ENCODE results near the gene P2RY12. TPM values are rescaled to one million over a fixed set of nuclear protein-coding genes. Genes with fewer than 3 reads are reported as not detected.
A peak's percentile ranks its signal among the peaks of the same experiment; 100 is the strongest.
"Not testable (repeated sequence)": the region's sequence is repeated elsewhere in the genome, so short reads cannot be mapped to it uniquely, and the experiment has no call there.

The P2RY12 gene
- total RNA-seq, 1 donor from 2014 or later: 8.9 TPM

- DNase-seq (ENCODE audit: low spot score): no peak
Measured at GRCh38 chr3:151393146-151393830, 8.7 kb upstream of the P2RY12 start.

DNA sequence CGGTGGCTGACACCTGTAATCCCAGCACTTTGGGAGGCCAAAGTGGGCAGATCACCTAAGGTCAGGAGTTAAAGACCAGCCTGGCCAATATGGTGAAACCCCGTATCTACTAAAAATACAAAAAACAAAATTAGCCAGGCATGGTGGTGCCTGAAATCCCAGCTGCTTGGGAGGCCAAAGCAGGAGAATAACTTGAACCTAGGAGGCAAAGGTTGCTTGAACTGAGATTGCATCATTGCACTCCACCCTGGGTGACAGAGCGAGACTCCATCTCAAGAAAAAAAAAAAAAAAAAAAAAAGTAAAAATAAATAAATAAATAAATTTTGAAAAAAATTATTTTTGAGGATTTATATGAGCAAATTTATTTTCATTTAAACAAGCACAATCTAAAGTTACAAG is 7.6 kb upstream of the P2RY12 start:
- not testable (repeated sequence) for DNase-seq (ENCODE audit: low spot score)

GRCh38 chr3:151391720-151392119 is 7.2 kb upstream of the P2RY12 start:
- no peak for DNase-seq (ENCODE audit: low spot score)

DNA sequence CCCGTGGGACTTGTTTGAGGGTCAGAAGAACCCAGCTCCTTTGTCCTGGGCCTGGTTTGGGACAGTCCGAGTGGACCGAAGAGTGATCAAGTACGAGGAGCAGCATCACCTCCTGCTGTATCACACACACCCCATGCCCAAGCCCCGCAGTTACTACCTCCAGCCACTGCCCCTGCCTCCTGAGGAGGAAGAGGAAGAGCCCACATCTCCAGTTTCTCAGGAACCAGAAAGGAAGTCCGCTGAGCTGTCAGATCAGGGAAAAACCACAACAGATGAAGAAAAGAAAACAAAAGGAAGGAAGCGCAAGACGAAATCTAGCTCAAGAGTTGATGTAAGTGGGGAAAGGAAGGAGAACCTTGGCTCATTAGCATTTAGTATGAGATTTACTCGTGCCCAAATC is 3.3 kb upstream of the P2RY12 start:
- DNase-seq (ENCODE audit: low spot score): no peak

DNA sequence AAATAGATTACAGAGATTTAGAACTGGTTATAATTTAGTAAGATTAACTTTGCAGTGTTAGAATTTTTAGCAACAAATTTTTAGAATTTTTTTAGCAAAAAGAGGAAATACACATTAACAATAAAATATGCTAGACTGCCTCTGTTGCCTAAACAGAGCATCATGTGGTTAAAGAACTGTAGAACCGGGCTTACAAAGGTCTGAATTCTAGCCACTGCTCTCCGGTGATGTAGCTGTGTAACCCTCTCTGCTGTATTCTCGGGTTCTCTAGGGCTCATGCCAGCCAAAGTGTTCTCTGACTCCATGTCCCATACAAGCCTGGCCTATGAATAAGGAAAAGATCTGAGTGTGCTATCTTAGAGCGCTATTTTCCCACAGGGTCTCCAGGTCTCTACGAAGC is 2.9 kb upstream of the P2RY12 start:
- no peak for DNase-seq (ENCODE audit: low spot score)

DNA sequence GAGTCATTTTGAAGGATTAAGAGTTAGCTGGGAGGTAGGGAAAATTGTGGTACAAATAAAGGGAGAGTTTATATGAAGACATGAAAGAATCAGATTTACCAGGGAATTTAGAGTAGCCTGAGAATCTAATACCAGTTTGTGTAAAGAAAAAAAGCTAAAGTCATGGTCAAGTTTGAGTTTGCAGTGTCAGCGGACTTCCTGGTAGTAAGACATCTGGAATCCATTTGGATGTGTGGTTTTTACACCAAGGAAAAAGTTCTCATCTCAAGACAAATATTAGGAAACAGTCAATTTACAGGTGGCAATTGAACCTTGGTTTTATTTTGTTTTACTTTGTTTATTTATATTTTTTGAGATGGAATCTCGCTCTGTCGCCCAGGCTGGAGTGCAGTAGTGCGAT is 1.5 kb upstream of the P2RY12 start:
- no peak for DNase-seq (ENCODE audit: low spot score)

- no peak for DNase-seq (ENCODE audit: low spot score)
Measured at GRCh38 chr3:151383956-151384355, 597 bp downstream of the P2RY12 start.

DNA sequence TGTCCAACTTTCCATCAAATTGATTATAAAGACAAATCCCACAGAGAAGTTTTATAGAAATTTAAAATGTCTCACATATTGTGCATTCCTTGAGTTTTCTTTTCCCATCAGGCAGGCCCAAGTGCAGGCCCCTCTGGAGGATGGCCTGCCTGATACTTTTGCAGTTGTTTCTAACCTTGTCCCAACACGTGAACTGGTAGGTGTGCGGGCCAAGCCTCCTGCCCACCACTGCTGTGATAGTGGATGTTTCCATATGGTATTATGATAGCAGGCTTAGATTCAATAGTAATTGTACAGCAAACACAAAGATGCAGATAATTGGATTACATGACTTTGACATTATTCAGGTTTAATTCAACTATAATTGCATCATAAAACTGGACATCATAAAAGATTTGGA is 1.4 kb downstream of the P2RY12 start:
- DNase-seq (ENCODE audit: low spot score): no peak

- peak; percentile 20 for DNase-seq (ENCODE audit: low spot score)
Measured at GRCh38 chr3:151382671-151383070, 1.9 kb downstream of the P2RY12 start.

DNA sequence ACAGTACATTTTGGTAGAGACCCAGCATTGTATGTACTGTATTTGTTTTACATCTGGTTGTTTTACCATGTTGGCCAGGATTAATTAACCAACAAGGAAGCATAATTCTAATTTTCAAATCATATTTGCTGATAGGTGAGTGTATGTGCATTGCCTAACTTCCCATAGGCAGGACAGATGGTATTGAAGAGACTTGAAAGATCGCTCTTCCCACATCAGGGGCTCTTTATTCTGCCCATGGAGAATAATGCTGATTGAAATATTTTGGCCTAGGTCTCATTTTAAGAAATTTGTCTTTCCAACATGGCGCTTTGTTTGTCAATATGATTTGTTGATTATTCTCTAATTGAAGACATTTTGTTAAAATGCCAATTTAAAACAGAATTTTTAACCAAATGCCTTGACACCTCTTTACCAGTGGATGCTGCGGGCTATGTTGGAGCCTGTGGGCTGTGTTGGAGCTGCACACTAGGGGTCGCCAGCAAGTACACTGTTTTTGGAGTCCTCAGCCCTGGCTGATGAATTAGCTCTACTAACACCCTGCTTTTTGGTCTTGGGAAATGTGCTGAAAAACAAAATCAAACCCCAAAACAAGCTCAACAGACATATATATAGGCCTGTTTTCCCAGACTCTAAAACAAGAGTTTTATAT is 5.3 kb downstream of the P2RY12 start:
- DNase-seq (ENCODE audit: low spot score): no peak

DNA sequence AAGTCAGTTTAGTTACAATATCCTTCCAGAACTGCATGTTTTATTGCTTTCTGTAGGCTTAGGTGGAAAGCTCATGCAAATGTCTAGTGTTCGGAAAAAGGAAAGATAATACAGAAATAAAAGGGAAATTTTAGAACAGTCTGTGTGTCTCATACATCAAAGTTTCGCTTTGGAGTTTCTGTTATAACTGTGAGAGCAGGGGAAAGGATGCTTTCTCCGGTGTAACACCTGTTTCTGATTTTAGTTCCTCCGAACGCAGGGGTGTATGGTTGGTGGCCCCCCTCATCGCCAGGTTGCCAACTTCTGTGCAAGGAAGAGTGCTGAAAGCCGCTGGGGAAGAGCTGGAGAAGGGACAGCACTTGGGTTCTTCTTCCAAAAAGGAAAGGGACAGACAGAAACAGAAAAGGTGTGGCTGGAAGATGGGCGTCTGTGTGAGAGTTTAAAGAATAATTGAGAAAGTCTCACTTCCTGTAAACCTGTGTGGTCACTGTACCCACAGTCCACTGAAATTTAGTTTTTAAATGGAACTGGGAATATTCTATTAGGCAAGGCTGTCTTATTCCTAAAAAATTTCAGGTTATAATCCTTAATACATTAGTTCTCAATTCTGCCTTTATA is 6.7 kb downstream of the P2RY12 start:
- DNase-seq (ENCODE audit: low spot score): no peak

DNA sequence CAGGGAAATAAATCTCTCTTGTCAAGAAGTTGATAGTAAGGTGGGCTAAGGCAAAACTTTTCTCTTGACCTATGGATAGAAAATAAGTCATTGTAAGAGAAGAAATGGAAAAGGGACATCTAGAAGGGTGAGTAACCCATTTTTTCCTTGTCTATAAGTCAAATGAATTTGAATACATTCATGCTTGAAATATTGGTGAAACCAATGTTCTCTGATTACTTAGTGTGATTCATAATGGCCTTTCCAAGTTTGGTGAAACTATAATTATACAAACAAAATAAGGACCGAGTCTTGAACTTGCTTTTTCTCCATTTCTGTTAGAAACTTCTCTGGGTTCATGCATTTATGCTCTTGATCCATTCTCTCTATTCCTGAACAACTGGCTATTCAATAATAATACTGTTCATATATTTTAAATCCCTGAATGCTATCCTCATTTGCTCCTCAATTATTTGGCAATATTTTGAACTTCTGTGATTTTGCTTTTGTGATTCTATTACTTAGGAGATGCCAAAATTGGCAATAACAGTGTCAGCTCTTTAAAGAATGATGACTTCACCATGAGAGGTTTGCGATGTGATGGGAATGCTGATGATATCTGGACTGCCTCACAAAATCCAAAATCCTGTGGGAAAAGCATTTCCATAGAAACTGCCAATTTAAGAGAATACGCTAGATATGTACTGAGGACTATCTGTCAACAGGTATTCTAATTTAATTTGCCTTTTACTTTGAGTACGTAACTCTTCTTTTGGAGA is 12.3 kb downstream of the P2RY12 start:
- no peak for DNase-seq (ENCODE audit: low spot score)

DNA sequence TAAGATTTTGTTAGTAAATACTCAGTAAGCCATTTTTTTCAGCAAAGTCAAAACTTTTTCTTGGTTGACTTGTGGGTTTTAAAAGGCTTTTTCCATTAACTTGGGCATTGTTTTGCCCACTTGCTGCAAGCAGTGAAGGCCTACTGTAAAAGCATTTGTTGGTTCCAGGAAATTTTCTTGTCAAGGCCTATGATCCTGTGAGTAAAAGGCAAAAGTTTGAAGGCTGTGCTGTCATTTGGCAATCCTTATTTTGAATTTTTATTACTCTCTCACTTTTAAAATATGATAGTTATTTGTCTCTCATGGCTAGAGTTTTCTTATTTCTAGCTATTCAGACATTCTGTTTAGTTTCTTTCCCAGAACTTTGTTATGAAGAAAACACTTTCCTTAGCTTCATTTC is 13.0 kb downstream of the P2RY12 start:
- DNase-seq (ENCODE audit: low spot score): no peak

DNA sequence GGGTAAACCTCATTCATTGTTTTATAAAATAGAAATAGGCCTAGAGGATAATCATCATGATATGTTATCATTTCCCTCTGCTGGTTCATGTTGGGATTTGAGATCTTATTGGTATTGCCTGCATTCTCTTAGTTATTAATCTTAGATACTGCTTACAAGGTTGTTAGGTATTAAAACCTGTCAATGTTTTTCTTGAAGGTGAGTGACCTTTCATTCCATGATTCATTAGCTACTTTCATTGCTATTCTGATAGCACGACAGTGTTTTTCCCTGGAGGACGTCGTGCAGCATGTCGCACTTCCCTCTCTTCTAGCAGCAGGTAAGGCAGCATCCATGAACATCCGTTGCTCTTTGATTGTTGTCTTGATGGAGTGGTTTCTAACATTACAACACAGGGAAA is 17.1 kb downstream of the P2RY12 start:
- no peak for DNase-seq (ENCODE audit: low spot score)

DNA sequence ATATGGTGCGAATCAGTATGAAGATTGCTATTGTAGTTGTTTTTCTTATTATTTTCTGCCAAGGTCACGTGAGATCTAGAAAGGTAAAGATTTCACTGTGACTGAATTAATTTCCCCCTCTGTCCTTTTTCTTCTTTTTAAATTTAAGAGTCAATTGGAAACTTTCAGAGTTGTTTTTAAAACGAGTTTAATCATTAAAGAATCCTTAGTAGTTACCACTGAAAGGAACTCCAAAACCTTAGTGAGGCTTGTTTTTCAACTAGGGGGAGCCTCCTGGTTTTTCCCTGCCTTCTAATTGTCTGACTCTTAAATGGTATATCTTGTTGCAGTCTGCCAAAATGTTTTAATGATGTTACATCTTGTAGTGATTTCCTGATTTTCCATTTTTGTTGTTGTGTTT is 17.6 kb downstream of the P2RY12 start:
- DNase-seq (ENCODE audit: low spot score): no peak

- DNase-seq (ENCODE audit: low spot score): no peak
Measured at GRCh38 chr3:151362751-151363174, 21.8 kb downstream of the P2RY12 start.

- no peak for DNase-seq (ENCODE audit: low spot score)
Measured at GRCh38 chr3:151357463-151357850, 27.1 kb downstream of the P2RY12 start.

GRCh38 chr3:151356794-151357462 is 27.6 kb downstream of the P2RY12 start:
- peak; percentile 23 for DNase-seq (ENCODE audit: low spot score)

DNA sequence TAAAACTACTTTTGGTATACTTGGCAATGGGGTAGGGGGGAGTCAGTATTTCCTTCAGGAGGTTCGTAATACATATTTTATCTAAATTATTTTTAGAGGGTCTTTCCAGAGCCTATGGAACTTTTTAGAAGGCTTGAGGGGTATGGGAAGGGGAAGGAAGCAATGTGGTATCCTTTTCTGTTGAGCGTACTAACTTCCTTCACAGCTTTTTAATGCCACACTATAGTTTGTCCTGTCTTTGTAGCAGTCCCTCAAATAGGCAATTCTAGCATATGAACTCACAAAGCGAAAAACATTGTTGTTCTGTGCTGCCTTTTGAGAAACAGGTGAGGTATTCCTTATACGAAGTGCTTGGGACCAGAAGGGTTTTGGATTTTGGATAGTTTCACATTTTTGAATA is 32.9 kb downstream of the P2RY12 start:
- no peak for DNase-seq (ENCODE audit: low spot score)

GRCh38 chr3:151351219-151351618 is 33.3 kb downstream of the P2RY12 start:
- no peak for DNase-seq (ENCODE audit: low spot score)

GRCh38 chr3:151350656-151351055 is 33.9 kb downstream of the P2RY12 start:
- DNase-seq (ENCODE audit: low spot score): no peak

DNA sequence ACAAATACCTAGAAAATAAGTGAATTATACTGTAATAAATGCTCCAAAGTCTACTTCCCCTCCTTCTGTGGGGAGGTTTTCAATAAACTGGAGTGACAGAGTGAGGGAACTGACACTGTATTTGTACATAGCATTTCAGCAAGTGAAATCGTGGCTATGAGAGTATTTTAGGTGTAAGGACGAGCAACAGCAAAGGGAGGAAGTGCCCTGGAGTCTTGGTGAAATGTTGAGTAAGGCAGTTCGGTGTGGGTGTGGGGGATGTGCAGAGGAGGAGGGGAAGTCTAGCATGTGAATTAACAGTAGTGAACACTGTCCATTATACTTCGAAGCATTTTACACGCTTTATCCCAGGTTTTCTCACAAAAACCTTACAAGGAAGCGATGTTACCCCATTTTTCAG is 37.1 kb downstream of the P2RY12 start:
- DNase-seq (ENCODE audit: low spot score): peak; percentile 42
